ENCODE data around the gene SORCS1.

SORCS1 gene

GRCh38 chr10:106615081-106615480 lies 549.4 kb downstream of the SORCS1 start:
- H3K9me3 Mint-ChIP-seq, result no peaks in the 10 kb centered on the region
- DNase-seq, result no peak
- H3K27ac Mint-ChIP-seq, result no peak overlapping the region

GRCh38 chr10:106614293-106614692 lies 550.2 kb downstream of the SORCS1 start:
- Mint-ChIP-seq H3K9me3 (no peaks in the 10 kb centered on the region), H3K4me3 (no peak overlapping the region), H3K4me1 (no peaks in the 10 kb centered on the region), H3K27me3 (ENCODE audit: low read depth, poor library complexity) (peaks cover 10% of the 10 kb centered on the region), H3K27ac (no peak overlapping the region), H3K36me3 (ENCODE audit: low read depth) (no peaks in the 10 kb centered on the region)
- no peak for TF ChIP-seq CTCF (IDR thresholded peaks at IDR 0.05)
- DNase-seq, result no peak

More at GRCh38 chr10:106615081-106615480, 549.4 kb downstream of the SORCS1 start:
- H3K4me1 Mint-ChIP-seq, result no peaks in the 10 kb centered on the region
- TF ChIP-seq CTCF (IDR thresholded peaks at IDR 0.05), result no peak
- H3K36me3 Mint-ChIP-seq (ENCODE audit: low read depth), result no peaks in the 10 kb centered on the region
- no peak overlapping the region for H3K4me3 Mint-ChIP-seq
- peaks cover 10% of the 10 kb centered on the region for H3K27me3 Mint-ChIP-seq (ENCODE audit: low read depth, poor library complexity)

GRCh38 chr10:106612381-106612780 lies 552.1 kb downstream of the SORCS1 start:
- Mint-ChIP-seq H3K36me3 (ENCODE audit: low read depth) (no peaks in the 10 kb centered on the region), H3K9me3 (no peaks in the 10 kb centered on the region), H3K4me1 (no peaks in the 10 kb centered on the region), H3K27ac (no peak overlapping the region), H3K27me3 (ENCODE audit: low read depth, poor library complexity) (peaks cover 5% of the 10 kb centered on the region), H3K4me3 (no peak overlapping the region)
- no peak for TF ChIP-seq CTCF (IDR thresholded peaks at IDR 0.05)
- no peak for DNase-seq

- H3K27ac Mint-ChIP-seq, result no peak overlapping the region
- no peaks in the 10 kb centered on the region for H3K9me3 Mint-ChIP-seq
- H3K27me3 Mint-ChIP-seq (ENCODE audit: low read depth, poor library complexity), result peaks cover 3% of the 10 kb centered on the region
- TF ChIP-seq CTCF (IDR thresholded peaks at IDR 0.05), result peak; percentile 22
- no peak for DNase-seq
- no peaks in the 10 kb centered on the region for H3K36me3 Mint-ChIP-seq (ENCODE audit: low read depth)
- no peak overlapping the region for H3K4me3 Mint-ChIP-seq
- H3K4me1 Mint-ChIP-seq, result no peaks in the 10 kb centered on the region
Observed at GRCh38 chr10:106609470-106610266, 554.8 kb downstream of the SORCS1 start.

GRCh38 chr10:106608066-106608465 lies 556.4 kb downstream of the SORCS1 start:
- Mint-ChIP-seq H3K9me3 (no peaks in the 10 kb centered on the region), H3K36me3 (ENCODE audit: low read depth) (no peaks in the 10 kb centered on the region), H3K27me3 (ENCODE audit: low read depth, poor library complexity) (peaks cover 3% of the 10 kb centered on the region), H3K4me1 (peaks cover 10% of the 10 kb centered on the region), H3K27ac (no peak overlapping the region), H3K4me3 (no peak overlapping the region)
- no peak for DNase-seq
- no peak for TF ChIP-seq CTCF (IDR thresholded peaks at IDR 0.05)

- H3K27me3 Mint-ChIP-seq (ENCODE audit: low read depth, poor library complexity), result no peaks in the 10 kb centered on the region
- H3K4me1 Mint-ChIP-seq, result no peaks in the 10 kb centered on the region
- H3K4me3 Mint-ChIP-seq, result no peak overlapping the region
- TF ChIP-seq CTCF (IDR thresholded peaks at IDR 0.05), result no peak
- H3K36me3 Mint-ChIP-seq (ENCODE audit: low read depth), result no peaks in the 10 kb centered on the region
- no peak overlapping the region for H3K27ac Mint-ChIP-seq
- no peak for DNase-seq
- no peaks in the 10 kb centered on the region for H3K9me3 Mint-ChIP-seq
Observed at GRCh38 chr10:106595281-106595680, 569.2 kb downstream of the SORCS1 start.
